ENCODE data around the gene ARRB1.

DNA sequence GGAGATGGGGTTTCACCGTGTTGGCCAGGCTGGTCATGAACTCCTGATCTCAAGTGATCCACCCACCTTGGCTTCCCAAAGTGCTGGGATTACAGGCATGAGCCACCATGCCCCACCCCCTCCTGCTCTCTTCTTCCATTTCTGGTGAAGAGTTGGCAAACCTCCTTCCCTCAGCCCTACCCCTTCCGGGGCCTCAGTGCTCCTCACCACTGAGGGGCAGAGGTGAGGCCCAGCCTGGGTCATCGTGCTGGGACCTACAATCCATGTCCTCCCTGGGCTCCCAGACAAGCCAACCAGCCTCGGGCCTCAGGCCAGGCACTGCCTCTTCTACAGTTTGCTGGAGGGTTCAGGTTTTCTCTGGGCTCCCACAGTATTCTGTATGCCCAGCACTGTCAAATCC, 125.7 kb downstream of the ARRB1 start:
- TF ChIP-seq, protein P1, sequence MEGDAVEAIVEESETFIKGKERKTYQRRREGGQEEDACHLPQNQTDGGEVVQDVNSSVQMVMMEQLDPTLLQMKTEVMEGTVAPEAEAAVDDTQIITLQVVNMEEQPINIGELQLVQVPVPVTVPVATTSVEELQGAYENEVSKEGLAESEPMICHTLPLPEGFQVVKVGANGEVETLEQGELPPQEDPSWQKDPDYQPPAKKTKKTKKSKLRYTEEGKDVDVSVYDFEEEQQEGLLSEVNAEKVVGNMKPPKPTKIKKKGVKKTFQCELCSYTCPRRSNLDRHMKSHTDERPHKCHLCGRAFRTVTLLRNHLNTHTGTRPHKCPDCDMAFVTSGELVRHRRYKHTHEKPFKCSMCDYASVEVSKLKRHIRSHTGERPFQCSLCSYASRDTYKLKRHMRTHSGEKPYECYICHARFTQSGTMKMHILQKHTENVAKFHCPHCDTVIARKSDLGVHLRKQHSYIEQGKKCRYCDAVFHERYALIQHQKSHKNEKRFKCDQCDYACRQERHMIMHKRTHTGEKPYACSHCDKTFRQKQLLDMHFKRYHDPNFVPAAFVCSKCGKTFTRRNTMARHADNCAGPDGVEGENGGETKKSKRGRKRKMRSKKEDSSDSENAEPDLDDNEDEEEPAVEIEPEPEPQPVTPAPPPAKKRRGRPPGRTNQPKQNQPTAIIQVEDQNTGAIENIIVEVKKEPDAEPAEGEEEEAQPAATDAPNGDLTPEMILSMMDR (IDR thresholded peaks at IDR 0.05): no peak
- no peak for TF ChIP-seq POLR2A (IDR thresholded peaks at IDR 0.05)
